CD4-positive, alpha-beta T cell treated with Interferon gamma for 1 hour (primary cell): ENCODE measurements around the gene CREB3.
A peak's percentile ranks its signal among the peaks of the same experiment; 100 is the strongest.

Experiments used
- DNase-seq: peaks from one replicate; pipeline ENCODE4 v3.0.0-alpha.2; 2020

Gene CREB3

GRCh38 chr9:35732185-35732799 is at the start of gene CREB3, which contains the start of gene TLN1:
TSS of gene CREB3 (plus strand) at chr9:35732666. CDS start at chr9:35732773, 107 bp downstream.
TSS of gene TLN1 (minus strand) at chr9:35732195. CDS start at chr9:35725694, 6,501 bp downstream.
- DNase-seq = peak; percentile 98

- DNase-seq = no peak
Observed at GRCh38 chr9:35683323-35683722, 49.1 kb upstream of the CREB3 start.

GRCh38 chr9:35684921-35685320 is 47.5 kb upstream of the CREB3 start:
- no peak for DNase-seq

GRCh38 chr9:35685506-35685905 is 47.0 kb upstream of the CREB3 start:
- no peak for DNase-seq

- no peak for DNase-seq
Observed at GRCh38 chr9:35686222-35687203, 46.0 kb upstream of the CREB3 start.

GRCh38 chr9:35687306-35687705 is 45.2 kb upstream of the CREB3 start:
- DNase-seq = no peak

GRCh38 chr9:35687972-35688557 is 44.4 kb upstream of the CREB3 start:
- no peak for DNase-seq

GRCh38 chr9:35688558-35689541 is 43.6 kb upstream of the CREB3 start:
- no peak for DNase-seq

- DNase-seq = no peak
Observed at GRCh38 chr9:35689542-35690293, 42.7 kb upstream of the CREB3 start, which contains the start of gene TPM2. TSS of gene TPM2 (minus strand) at chr9:35689925. CDS start at chr9:35689817, 108 bp downstream.

GRCh38 chr9:35690294-35690613 is 42.2 kb upstream of the CREB3 start:
- no peak for DNase-seq

- no peak for DNase-seq
Observed at GRCh38 chr9:35690614-35691333, 41.7 kb upstream of the CREB3 start.

- peak; percentile 2 for DNase-seq
Observed at GRCh38 chr9:35691334-35691650, 41.2 kb upstream of the CREB3 start.

GRCh38 chr9:35691757-35692301 is 40.6 kb upstream of the CREB3 start:
- no peak for DNase-seq

GRCh38 chr9:35695943-35696401 is 36.5 kb upstream of the CREB3 start:
- no peak for DNase-seq

GRCh38 chr9:35696520-35697215 is 35.8 kb upstream of the CREB3 start:
- DNase-seq = peak; percentile 60

GRCh38 chr9:35697486-35697885 is 35.0 kb upstream of the CREB3 start:
- no peak for DNase-seq

GRCh38 chr9:35698231-35698630 is 34.2 kb upstream of the CREB3 start:
- no peak for DNase-seq

GRCh38 chr9:35700031-35700430 is 32.4 kb upstream of the CREB3 start:
- no peak for DNase-seq

GRCh38 chr9:35700942-35701341 is 31.5 kb upstream of the CREB3 start:
- no peak for DNase-seq

GRCh38 chr9:35702696-35703095 is 29.8 kb upstream of the CREB3 start:
- DNase-seq = no peak
